H9 (cell line): Measurements from ENCODE around the gene SRGN. TPM values are rescaled to one million over a fixed set of nuclear protein-coding genes. Genes with fewer than 3 reads are reported as not detected.
A peak's percentile ranks its signal among the peaks of the same experiment; 100 is the strongest.

Experiments used
- DNase-seq: peaks from one replicate; pipeline ENCODE4 v3.0.0-alpha.2; 2017
- H2AFZ ChIP-seq: one replicate; pipeline ENCODE4 v1.6.1; 2013; ENCODE audit warnings: mild to moderate bottlenecking, low read length, control low read depth, moderate library complexity
- H2AK5ac ChIP-seq: 2 replicates; pipeline ENCODE4 v1.6.1; 2013; ENCODE audit warnings: low read length, control low read depth, mixed read lengths; ENCODE audit not compliant: insufficient read length
- H2BK120ac ChIP-seq: one replicate; pipeline ENCODE4 v1.6.1; 2013; ENCODE audit warnings: low read depth, mild to moderate bottlenecking, low read length, control low read depth, inconsistent platforms; ENCODE audit not compliant: poor library complexity, severe bottlenecking
- H2BK12ac ChIP-seq: 2 replicates; pipeline ENCODE4 v1.6.1; 2013; ENCODE audit warnings: low read length, control low read depth, mixed read lengths, low read depth; ENCODE audit not compliant: insufficient read length
- H2BK15ac ChIP-seq: 2 replicates; pipeline ENCODE4 v1.6.1; 2013; ENCODE audit warnings: low read depth, low read length, control low read depth
- H2BK20ac ChIP-seq: one replicate; pipeline ENCODE4 v1.6.1; 2013; ENCODE audit warnings: low read depth, mild to moderate bottlenecking, low read length, control low read depth, inconsistent platforms; ENCODE audit not compliant: poor library complexity, severe bottlenecking
- H2BK5ac ChIP-seq: 2 replicates; pipeline ENCODE4 v1.6.1; 2013; ENCODE audit warnings: low read length, control low read depth, mixed read lengths; ENCODE audit not compliant: insufficient read length
- H3K14ac ChIP-seq: 2 replicates; pipeline ENCODE4 v1.6.1; 2013; ENCODE audit warnings: low read length, control low read depth; ENCODE audit not compliant: insufficient read depth
- H3K18ac ChIP-seq: 2 replicates; pipeline ENCODE4 v1.6.1; 2013; ENCODE audit warnings: low read depth, mild to moderate bottlenecking, mixed read lengths, low read length, control low read depth; ENCODE audit not compliant: insufficient read length
- H3K23ac ChIP-seq: 2 replicates; pipeline ENCODE4 v1.6.1; 2013; ENCODE audit warnings: low read length, control low read depth, mixed read lengths, low read depth; ENCODE audit not compliant: insufficient read length
- H3K23me2 ChIP-seq: 2 replicates; pipeline ENCODE4 v1.6.1; 2013; ENCODE audit warnings: low read depth, mild to moderate bottlenecking, mixed read lengths, low read length, control low read depth; ENCODE audit not compliant: insufficient read length, poor library complexity, severe bottlenecking
- H3K27ac ChIP-seq: 2 replicates; pipeline ENCODE4 v1.5.1; 2013; ENCODE audit warnings: low read length, control low read depth, mixed read lengths, low read depth; ENCODE audit not compliant: insufficient read length
- H3K27me3 ChIP-seq: 2 replicates; pipeline ENCODE4 v1.6.1; 2013; ENCODE audit warnings: low read length, control low read depth, inconsistent platforms; ENCODE audit not compliant: insufficient read depth
- H3K4ac ChIP-seq: 2 replicates; pipeline ENCODE4 v1.6.1; 2013; ENCODE audit warnings: low read depth, mild to moderate bottlenecking, control low read depth, inconsistent platforms, low read length, moderate library complexity
- H3K4me1 ChIP-seq: 2 replicates; pipeline ENCODE4 v1.6.1; 2013; ENCODE audit warnings: low read length, control low read depth, inconsistent platforms; ENCODE audit not compliant: insufficient read depth
- H3K4me2 ChIP-seq: 2 replicates; pipeline ENCODE4 v1.6.1; 2013; ENCODE audit warnings: low read length, control low read depth, mixed read lengths; ENCODE audit not compliant: insufficient read length, insufficient read depth
- H3K56ac ChIP-seq: 2 replicates; pipeline ENCODE4 v1.6.1; 2013; ENCODE audit warnings: low read depth, mild to moderate bottlenecking, mixed read lengths, low read length, control low read depth; ENCODE audit not compliant: insufficient read length
- H3K79me1 ChIP-seq: 2 replicates; pipeline ENCODE4 v1.6.1; 2013; ENCODE audit warnings: low read depth, mild to moderate bottlenecking, moderate library complexity, low read length, control low read depth, inconsistent platforms; ENCODE audit not compliant: insufficient read depth, poor library complexity, severe bottlenecking
- H3K79me2 ChIP-seq: 2 replicates; pipeline ENCODE4 v1.6.1; 2013; ENCODE audit warnings: low read length, control low read depth, inconsistent platforms; ENCODE audit not compliant: insufficient read depth
- H3K9ac ChIP-seq: 2 replicates; pipeline ENCODE4 v1.6.1; 2013; ENCODE audit warnings: low read length, control low read depth, mixed read lengths; ENCODE audit not compliant: insufficient read length; ENCODE audit errors: extremely low read depth
- H3K9me3 ChIP-seq: one replicate; pipeline ENCODE4 v1.6.1; 2013; ENCODE audit warnings: low read depth, low read length, inconsistent platforms; ENCODE audit not compliant: control insufficient read depth
- H3T11ph ChIP-seq: one replicate; pipeline ENCODE4 v1.6.1; 2013; ENCODE audit warnings: mild to moderate bottlenecking, low read length, control low read depth, inconsistent platforms
- H4K20me1 ChIP-seq: one replicate; pipeline ENCODE4 v1.6.1; 2013; ENCODE audit not compliant: control insufficient read depth, insufficient read length, insufficient read depth
- H4K5ac ChIP-seq: 2 replicates; pipeline ENCODE4 v1.6.1; 2013; ENCODE audit warnings: low read depth, mild to moderate bottlenecking, mixed read lengths, low read length, control low read depth; ENCODE audit not compliant: insufficient read length
- H4K8ac ChIP-seq: replicated peaks from 2 replicates; pipeline ENCODE4 v1.6.1; 2013; ENCODE audit warnings: low read length, control low read depth, mixed read lengths, low read depth; ENCODE audit not compliant: insufficient read length
- H4K91ac ChIP-seq: 2 replicates; pipeline ENCODE4 v1.6.1; 2013; ENCODE audit warnings: low read depth, mild to moderate bottlenecking, moderate library complexity, mixed read lengths, low read length, control low read depth; ENCODE audit not compliant: insufficient read length
- H3K27ac Mint-ChIP-seq, 3 experiments: 2 replicates in 2 of 3; 3 replicates in 1 of 3; pipeline ENCODE4 v1.8.0; 2020 to 2021; ENCODE audit warnings: mixed read lengths in 3 of 3, mild to moderate bottlenecking in 1 of 3, moderate library complexity in 1 of 3
- H3K27me3 Mint-ChIP-seq: 2 replicates; pipeline ENCODE4 v1.8.0; 2021; ENCODE audit warnings: low read depth, mild to moderate bottlenecking, moderate library complexity, mixed read lengths
- H3K36me3 Mint-ChIP-seq, 3 experiments: 2 replicates in 2 of 3; 3 replicates in 1 of 3; pipeline ENCODE4 v1.8.0; 2020 to 2021; ENCODE audit warnings: low read depth in 3 of 3, mixed read lengths in 3 of 3; ENCODE audit not compliant: insufficient read depth in 1 of 3
- H3K4me1 Mint-ChIP-seq, 2 experiments: 2 replicates each; pipeline ENCODE4 v1.8.0; 2020; ENCODE audit warnings: mixed read lengths in 2 of 2
- H3K4me3 Mint-ChIP-seq, 2 experiments: 2 replicates in 1 of 2; 3 replicates in 1 of 2; pipeline ENCODE4 v1.8.0; 2020 to 2021; ENCODE audit warnings: mild to moderate bottlenecking in 2 of 2, mixed read lengths in 2 of 2, moderate library complexity in 1 of 2
- H3K9me3 Mint-ChIP-seq, 2 experiments: 2 replicates in 1 of 2; 3 replicates in 1 of 2; pipeline ENCODE4 v1.8.0; 2020; ENCODE audit warnings: mild to moderate bottlenecking in 2 of 2, mixed read lengths in 2 of 2, moderate library complexity in 1 of 2
- WGBS: extraction: QIAGEN DNeasy Blood & Tissue Kit; methylation state at CpG from one replicate; pipeline ENCODE4 v1.1.7; 2013; ENCODE audit warnings: missing lambda C conversion rate, low lambda C conversion rate, mixed read lengths; ENCODE audit not compliant: insufficient read length; ENCODE audit errors: extremely low coverage; 5-methylcytosine and 5-hydroxymethylcytosine counted together
- total RNA-seq: library from RNA; stranded (reverse); gene quantifications from 2 replicates; pipeline ENCODE4 v1.2.1, GENCODE V29; 2021
- TF ChIP-seq, protein P1 (sequence below): fragments of 200-600 bp; sonication (generic); conservative IDR thresholded peaks from 3 replicates; pipeline ENCODE4 v1.8.0; 2021; ENCODE audit warnings: antibody characterized with exemption, mild to moderate bottlenecking

The SRGN gene
- total RNA-seq, 1 experiment from 2014 or later: not detected

DNA sequence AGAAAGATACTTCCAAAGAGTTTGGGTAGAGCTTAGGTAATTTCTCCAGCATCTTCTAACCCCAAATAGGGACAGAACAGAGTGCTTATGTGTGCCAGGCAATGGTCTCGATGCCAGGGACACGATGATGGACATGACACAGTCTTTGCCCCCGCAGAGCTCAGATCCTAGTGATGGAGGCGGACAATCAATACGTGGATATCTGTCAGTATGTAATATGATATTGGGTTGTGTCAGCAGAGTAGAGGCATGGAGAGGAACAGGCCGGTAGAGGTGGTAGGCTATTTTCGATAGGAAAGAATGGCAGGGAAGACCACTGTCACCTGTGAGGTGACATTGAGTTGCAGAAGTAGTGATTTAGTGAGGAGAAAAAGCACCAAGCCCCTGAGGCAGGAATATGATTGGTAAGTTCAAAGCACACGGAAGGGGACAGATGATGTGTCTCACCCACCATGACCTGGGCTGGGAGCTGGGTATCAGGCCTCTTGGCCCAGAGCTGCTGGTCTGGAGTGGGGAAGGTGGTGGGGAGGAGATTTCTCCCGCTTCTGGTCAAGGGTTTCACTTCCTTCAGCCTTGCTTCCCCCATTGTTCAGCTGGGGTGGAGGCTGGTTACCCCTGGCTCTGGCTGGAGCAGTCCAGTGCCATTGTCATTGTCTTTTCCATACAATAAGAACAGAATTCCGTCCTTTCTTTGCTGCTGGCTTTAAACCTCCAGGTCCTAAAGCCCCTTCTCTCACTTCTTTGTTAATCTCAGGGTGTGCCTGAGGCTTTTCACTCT lies 36.0 kb upstream of the SRGN start:
- Histone ChIP-seq H3K4me2 (no peak overlapping the region), H2BK20ac (no peak overlapping the region), H2BK12ac (no peak overlapping the region), H3K79me1 (no peaks in the 10 kb centered on the region), H3K27me3 (no peaks in the 10 kb centered on the region), H3K4ac (no peak overlapping the region), H4K91ac (no peak overlapping the region), H3K9ac (no peak overlapping the region), H3K23ac (no peak overlapping the region), H4K8ac (no peak overlapping the region), H3K79me2 (no peaks in the 10 kb centered on the region), H2AFZ (no peak overlapping the region), H3K9me3 (no peaks in the 10 kb centered on the region), H3K56ac (no peak overlapping the region), H3K23me2 (no peaks in the 10 kb centered on the region), H2AK5ac (no peak overlapping the region), H3K27ac (no peak overlapping the region), H4K5ac (no peak overlapping the region), H2BK15ac (no peak overlapping the region), H3K4me1 (no peaks in the 10 kb centered on the region), H4K20me1 (no peaks in the 10 kb centered on the region), H3K18ac (peak overlapping the region; percentile 43), H2BK120ac (no peak overlapping the region), H3T11ph (no peak overlapping the region), H2BK5ac (no peak overlapping the region), H3K14ac (peak overlapping the region; percentile 18; the same call in 1 of the 2 replicates)
- Mint-ChIP-seq H3K27ac (peak overlapping the region; percentile 14 to 82 (median 36); a peak in 4 of 7 replicates), H3K4me3 (no peak overlapping the region), H3K4me1 (peaks cover 21 to 29% of the 10 kb centered on the region in 2 experiments), H3K27me3 (peaks cover 2% of the 10 kb centered on the region), H3K36me3 (no peaks in the 10 kb centered on the region; a peak in 1 of 7 replicates), H3K9me3 (no peaks in the 10 kb centered on the region; a peak in 1 of 5 replicates)
- no CpG with 5 or more reads among the region's 10 CpGs for WGBS
- TF ChIP-seq, protein P1, sequence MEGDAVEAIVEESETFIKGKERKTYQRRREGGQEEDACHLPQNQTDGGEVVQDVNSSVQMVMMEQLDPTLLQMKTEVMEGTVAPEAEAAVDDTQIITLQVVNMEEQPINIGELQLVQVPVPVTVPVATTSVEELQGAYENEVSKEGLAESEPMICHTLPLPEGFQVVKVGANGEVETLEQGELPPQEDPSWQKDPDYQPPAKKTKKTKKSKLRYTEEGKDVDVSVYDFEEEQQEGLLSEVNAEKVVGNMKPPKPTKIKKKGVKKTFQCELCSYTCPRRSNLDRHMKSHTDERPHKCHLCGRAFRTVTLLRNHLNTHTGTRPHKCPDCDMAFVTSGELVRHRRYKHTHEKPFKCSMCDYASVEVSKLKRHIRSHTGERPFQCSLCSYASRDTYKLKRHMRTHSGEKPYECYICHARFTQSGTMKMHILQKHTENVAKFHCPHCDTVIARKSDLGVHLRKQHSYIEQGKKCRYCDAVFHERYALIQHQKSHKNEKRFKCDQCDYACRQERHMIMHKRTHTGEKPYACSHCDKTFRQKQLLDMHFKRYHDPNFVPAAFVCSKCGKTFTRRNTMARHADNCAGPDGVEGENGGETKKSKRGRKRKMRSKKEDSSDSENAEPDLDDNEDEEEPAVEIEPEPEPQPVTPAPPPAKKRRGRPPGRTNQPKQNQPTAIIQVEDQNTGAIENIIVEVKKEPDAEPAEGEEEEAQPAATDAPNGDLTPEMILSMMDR: no peak
- no peak for DNase-seq
